Stimulated activated CD4-positive, alpha-beta T cell treated with anti-CD3 and anti-CD28 coated beads, Interleukin-1b, Interleukin-23, amount 100 ng/mL, for 1 hour (primary cell): ENCODE results near the gene TBC1D24.
"Not testable (repeated sequence)": the region's sequence is repeated elsewhere in the genome, so short reads cannot be mapped to it uniquely, and the experiment has no call there.

Experiments used
- DNase-seq, 2 donors: peaks; one replicate each; pipeline ENCODE4 v3.0.0-alpha.2; 2020; ENCODE audit warnings: low read depth in 2 of 2

The TBC1D24 gene

DNA sequence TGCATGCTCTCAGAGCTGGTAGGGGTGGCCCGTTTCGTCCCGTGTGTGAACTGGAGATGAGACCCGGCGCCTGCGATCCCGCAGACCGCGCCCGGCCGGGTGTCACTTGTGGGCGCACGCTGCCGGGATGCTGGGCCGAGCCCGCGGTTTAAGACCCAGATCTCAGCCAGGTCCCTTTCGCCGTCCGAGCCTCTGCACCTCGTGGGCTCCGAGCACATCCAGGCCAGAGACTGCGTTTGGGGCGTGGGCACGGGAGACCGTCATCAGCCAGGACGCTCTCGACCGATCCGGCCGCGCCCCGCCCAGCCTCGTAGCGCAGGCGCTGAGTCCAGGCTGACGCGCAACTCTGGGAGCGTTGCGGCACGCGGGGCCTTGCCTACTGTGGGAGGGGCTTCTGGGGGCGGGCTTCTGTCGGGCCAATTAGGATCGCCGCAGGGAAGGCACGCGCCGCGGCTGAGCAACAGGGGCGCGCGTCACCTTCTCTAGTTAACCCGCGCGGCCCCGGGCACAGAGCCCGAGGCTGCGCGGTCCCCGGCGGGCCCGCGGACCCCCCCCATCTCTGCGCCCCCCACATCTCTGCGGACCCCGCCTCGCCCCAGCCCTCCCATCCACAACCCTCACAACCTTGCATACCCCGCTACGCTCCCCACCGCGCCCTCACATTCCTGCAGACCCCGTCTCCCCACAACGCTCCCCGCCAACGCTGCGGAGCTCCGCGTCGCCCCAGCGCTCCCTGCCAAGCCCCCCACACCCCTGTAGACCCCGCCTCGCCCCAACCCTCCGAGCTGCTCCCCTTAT is 57.0 kb downstream of the TBC1D24 start:
- peak; percentile 88 to 93 for DNase-seq

DNA sequence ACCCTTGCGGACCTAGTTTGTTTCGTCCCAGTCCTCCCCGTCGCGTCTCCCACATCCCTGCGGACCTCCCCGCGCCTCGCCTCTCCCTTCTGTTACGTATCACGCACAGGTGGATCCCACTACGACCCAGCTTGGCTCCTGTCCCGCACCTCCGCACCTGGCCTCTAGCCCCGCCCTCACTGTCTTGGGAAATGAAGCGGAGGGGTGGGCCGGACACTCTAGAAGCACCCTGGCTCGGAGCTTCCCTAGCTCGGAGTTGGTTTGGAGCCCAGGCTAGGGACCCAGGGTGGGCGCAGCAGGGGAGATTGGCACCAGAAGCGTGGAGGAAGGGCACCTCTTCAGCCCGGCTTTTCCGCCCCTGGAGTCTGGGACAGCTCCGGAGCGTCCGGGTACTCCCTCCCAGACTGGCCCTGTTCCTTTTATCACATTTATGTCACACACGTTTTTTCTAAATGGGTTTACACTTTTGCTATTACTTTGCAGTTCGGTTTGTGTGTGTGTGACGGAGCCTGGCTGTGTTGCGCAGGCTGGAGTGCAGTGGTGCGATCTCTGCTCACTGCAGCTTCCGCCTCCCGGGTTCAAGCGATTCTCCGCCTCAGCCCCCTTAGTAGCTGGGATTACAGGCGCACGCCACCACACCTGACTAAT is 57.7 kb downstream of the TBC1D24 start:
- peak in 1 of 2 donors; percentile 22 for DNase-seq

DNA sequence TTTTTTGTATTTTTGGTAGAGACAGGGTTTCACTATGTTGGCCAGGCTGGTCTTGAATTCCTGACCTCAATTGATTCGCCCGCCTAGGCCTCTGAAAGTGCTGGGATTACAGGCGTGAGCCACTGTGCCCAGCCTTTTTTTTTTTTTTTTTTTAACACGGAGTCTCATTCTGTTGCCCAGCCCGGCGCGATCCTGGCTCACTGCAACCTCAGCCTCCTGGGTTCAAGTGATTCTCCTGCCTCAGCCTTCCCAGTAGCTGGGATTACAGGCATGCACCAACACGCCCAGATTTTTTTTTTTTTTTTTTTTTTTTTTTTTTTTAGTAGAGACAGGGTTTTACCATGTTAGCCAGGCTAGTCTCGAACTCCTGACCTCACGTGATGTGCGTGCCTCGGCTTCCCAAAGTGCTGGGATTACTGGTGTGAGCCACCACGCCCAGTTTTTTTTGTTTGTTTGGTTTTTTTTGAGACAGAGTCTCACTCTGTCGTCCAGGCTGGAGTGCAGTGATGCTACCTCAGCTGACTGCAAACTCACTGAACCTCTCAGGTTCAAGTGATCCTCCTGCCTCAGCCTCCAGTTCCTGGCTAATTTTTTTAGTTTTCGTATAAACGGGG is 58.3 kb downstream of the TBC1D24 start:
- DNase-seq: not testable (repeated sequence)

DNA sequence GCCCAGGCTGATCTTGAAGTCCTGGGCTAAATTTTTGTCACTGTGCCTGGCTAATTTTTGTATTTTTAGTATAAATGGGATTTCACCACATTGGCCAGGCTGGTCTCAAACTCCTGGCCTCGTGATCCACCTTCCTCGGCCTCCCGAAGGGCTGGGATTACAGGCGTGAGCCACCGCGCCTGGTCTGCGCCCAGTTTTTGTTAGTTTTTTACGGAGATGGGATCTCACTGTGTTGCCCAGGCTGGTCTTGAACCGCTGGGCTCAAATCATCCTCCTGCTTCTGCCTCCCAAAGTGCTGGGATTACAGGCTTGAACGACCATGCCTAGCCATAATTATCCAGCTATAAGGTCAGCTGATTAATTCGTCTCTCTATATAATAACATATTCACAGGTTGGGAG is 59.0 kb downstream of the TBC1D24 start:
- DNase-seq: no peak

DNA sequence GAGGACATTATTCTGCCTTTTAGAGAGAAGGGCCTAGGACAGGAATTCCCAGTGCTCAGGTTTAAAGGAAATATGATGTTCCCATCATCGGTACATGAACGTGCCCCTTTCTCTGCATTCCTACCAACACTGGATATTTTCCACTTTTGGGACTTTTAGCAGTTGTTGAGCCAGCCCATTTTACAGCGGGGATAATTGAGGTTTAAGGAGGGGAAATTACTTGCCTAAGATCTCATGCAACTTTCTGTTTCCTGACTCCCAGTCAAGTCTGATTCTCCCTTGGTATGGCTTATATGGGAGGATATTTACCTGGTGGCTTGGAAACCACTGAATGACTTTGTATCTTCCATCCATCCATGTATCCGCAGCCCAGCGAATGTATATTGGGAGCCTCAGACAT is 59.4 kb downstream of the TBC1D24 start:
- not testable (repeated sequence) for DNase-seq

DNA sequence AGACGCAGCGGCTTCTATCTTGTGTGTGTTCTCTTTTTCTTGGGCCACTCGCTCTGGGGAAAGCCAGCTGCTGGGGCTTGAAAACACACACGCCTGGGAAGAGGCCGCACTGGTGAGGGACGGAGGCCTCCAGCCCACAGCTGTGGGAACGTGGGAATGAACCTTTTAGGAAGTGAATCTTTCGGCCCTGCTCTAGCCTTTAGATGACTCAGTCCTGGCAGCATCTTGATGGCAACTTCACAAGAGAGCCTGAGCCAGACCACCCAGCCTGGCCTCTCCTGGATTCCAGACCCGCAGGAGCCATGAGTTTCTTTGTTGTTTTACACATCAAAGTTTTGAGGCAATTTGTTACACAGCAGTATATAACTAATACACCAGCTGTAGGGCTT is 60.7 kb downstream of the TBC1D24 start:
- DNase-seq: no peak

DNA sequence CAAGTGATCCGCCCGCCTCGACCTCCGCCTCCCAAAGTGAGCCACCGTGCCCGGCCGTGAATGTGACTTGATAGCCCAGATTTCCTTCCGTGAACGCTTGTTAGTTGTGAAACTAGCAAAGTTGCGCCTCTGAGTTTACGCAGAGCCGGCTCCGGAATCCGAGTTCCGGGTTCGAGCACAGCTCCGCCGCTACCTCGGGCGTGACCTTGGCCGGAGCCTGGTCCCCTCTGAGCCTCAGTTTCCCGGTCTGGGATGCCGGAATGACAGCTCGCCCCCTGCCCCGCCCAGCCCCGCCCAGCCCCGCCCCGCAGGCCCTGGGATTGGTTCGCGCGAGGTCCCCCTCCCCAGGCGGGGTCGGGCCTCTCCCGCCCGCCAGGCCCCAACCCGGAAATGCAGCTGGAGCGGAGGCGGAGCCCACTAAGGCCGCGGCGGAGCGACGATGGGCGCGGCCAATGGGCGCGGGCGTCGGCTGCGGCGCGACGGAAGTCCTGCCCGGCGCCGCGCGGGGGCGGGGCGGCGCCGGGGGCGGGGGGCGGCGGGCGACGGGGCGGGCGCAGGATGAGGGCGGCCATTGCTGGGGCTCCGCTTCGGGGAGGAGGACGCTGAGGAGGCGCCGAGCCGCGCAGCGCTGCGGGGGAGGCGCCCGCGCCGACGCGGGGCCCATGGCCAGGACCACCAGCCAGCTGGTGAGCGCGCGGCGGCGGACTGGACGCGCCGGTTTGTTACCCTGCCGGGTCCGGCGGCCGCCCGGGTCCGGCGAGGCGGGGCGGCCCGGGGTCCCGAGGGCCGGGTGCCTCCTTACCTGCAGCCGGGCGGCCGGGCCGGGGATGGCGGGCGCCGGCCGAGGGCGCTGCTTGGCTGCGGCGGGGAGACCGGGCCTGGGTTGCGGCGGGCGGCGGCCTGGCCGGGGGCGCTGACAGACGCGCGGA is 62.8 kb downstream of the TBC1D24 start, which contains the start of gene PDPK1:
TSS of gene PDPK1 (plus strand) at position 571 of the 929 bp plus-strand sequence. CDS start at position 663, 92 bp downstream.
- DNase-seq: peak; percentile 77 to 89

DNA sequence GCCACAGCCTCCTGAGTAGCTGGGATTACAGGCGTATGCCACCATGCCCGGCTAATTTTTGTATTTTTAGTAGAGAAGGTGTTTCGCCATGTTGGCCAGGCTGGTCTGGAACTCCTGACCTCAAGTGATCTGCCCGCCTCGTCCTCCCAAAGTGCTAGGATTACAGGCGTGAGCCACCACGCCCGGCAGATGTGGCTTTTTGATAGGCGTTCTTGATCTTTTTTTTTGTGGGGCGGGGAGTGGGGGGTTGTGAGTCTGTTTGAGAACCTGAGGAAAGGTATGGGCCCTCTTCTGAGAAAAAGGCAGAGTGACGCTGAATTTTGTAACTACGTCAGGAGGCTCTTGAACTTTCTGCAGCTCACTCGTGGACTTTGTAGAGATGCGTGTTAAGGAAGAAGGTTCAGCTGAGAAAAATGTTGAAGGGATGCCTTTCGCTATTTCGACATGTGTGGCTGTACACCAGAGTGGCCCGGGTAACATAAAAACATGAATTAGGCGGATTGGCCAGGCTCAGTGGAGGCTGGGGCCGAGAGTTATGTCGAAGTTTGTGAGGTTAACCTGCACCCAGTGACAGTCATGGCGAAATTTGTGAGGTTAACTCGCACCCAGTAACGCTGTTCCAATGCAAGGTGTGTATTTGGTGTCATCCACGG is 64.4 kb downstream of the TBC1D24 start:
- not testable (repeated sequence) for DNase-seq

DNA sequence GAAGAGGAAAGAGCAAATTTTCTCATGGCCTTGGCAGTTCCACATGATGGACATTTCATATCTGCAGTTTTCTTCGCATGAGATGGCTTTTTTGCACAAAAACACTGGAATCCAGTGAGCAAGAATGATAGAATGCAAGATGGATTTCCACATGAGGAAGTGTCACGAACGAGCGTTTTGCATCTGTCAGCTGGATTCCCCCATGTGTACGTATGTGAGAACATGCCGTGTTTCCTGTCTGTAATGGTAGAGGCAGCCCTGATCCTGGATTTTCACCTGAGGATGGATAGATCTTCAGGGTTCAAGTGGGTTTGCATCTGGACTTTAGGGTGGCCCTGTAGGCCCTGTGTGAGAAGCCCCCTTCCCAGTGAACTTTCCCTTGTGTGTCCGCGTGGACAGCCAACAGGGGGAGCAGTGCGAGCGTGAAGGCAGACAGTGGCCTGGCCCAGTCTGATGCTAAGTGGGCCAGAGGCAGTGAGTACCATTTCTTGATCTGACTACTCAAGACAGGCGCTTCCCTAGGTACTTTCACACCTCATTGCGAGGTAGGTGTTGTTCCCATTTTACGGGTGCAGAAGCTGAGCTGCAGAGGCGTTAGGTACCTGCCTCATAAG is 65.0 kb downstream of the TBC1D24 start:
- not testable (repeated sequence) for DNase-seq

DNA sequence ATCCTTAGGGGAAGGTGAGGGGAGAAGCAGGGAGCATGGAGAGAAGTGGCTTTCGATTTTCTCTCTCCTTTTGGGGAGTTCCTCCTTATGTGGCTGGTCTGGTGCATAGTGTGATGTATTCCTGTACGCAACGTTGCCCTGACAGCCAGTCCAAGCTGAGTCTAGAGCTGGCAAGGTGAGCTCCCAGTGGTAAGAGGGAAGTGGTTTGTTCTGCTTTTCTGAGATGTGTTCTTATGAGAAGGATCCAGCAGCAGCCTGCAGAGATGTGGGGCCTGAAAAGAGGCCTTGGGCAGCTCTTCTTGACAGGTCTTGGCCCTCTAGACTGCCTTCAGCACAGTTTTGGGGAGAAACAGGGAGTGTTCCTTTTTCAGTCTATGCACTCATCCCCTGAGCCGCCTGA is 66.0 kb downstream of the TBC1D24 start:
- not testable (repeated sequence) for DNase-seq

DNA sequence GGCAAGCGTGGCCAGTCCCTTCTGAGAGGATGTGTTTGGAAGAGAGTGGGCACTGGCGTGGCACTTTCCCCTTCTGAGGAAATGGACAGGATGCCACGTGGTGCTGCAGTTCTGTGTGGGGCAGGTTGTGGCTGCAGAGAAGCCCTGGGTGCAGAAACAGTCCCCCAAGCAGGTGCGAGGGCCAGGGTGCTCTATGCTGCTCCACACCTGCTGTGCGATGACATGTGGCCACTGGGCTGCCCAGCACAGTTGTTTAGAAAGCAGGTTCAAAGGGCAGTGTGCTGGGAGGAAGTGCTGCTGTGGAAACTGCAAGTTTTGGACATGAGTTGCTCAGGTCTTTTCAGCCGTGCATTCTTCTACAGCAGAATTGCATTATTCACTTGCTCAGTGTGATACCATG is 66.5 kb downstream of the TBC1D24 start:
- not testable (repeated sequence) for DNase-seq

DNA sequence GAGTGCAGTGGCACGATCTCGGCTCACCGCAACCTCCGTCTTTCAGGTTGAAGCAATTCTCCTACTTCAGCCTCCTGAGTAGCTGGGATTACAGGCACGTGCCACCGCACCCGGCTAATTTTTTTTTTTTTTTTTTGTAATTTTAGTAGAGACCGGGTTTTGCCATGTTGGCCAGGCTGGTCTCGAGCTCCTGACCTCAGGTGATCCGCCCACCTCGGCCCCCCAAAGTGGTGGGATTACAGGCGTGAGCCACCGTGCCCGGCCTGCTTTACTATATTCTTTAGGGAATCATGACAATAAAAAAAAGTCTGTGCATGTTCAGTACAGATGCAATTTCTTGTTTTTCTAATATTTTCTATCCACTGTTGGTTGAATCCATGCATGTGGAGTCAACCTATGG is 68.8 kb downstream of the TBC1D24 start:
- DNase-seq: not testable (repeated sequence)

DNA sequence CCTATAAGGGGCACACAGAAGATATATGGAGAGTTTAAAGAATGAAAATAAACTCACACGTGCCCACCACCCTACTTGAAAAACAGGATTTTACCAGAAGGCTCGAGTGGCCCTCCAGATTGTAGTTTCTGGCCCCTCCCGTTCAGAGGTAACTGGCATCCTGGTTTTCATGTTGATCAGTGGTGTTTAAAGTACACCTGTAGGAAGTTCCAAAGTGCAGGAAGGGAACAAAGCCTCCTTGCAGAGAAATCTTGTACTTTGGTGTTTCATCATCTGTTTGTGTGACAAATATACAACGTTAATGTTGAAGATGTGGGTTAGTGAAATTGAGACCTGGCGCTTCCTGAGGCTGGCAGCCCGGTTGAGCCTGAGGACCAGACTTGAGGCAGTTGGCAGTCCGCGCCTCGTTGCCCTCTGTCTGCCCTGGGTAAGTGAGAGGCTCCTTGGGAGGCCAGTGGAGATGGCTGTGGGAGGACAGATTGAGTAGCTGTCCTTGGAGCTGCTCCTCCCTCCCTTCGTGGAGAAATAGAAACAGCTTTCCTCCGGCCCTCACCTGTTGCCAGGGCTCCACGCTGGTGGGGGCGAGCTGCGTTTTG is 75.5 kb downstream of the TBC1D24 start:
- not testable (repeated sequence) for DNase-seq

DNA sequence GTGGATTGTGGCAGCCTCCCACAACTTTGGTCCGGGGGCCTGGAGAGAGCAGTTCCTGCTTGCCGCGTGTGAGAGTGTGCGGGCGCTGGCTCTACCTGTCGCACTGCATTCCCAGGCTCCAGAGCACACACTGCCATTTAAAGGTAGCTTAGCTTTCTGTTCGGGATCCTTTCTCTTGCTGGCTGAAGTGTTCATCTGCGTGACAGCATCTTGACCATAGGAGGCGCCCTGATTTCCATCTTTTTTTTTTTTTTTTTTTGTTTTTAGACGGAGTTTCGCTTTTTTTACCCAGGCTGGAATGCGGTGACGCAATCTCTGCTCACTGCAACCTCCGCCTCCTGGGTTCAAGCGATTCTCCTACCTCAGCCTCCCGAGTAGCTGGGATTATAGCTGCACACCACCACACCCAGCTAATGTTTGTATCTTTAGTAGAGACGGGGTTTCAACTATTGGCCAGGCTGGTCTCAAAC is 76.5 kb downstream of the TBC1D24 start:
- not testable (repeated sequence) for DNase-seq

DNA sequence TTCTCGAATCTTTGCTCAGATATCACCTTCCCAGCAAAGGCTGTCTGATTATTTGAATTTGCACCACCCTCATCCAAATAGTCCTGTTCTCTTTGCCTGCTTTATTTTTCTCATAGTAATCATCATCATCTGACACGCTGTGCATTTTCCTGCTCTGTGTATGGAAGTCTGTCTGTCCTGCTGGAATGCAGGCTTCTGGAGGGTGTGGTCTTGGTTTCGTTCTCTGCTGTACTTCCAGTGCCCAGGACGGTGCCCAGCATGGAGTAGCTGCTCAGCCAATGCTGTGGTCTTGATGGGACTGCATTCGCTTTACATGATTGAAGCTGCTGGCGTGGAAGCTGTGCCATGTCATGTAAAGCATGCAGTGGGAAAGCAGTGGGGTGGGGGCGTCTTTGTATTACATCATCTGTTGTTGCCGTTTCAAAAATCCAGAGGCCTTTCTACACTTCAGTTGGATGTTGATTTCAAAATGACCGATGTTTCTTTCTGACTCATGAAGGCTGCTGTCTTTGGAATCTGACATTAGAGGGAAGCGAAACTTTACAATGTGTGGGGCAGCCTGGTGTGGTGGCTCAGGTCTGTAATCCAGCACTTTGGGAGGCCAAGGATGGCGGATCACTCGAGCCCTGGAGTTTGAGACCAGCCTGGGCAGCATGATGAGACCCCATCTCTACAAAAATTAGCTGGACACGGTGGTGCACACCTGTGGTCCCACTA is 79.9 kb downstream of the TBC1D24 start:
- not testable (repeated sequence) for DNase-seq
